Stimulated activated naive CD4-positive, alpha-beta T cell treated with Interleukin-2 at 50 U/mL for 16 hours (primary cell): ENCODE results near the gene SLC6A2.

Experiments used
- DNase-seq: peaks from one replicate; lab custom pipeline; 2025; lab: John Stamatoyannopoulos, UW

The SLC6A2 gene

GRCh38 chr16:55671974-55672280 lies 16.1 kb downstream of the SLC6A2 start:
- DNase-seq: no peak

GRCh38 chr16:55672471-55672870 lies 16.7 kb downstream of the SLC6A2 start:
- no peak for DNase-seq

DNA sequence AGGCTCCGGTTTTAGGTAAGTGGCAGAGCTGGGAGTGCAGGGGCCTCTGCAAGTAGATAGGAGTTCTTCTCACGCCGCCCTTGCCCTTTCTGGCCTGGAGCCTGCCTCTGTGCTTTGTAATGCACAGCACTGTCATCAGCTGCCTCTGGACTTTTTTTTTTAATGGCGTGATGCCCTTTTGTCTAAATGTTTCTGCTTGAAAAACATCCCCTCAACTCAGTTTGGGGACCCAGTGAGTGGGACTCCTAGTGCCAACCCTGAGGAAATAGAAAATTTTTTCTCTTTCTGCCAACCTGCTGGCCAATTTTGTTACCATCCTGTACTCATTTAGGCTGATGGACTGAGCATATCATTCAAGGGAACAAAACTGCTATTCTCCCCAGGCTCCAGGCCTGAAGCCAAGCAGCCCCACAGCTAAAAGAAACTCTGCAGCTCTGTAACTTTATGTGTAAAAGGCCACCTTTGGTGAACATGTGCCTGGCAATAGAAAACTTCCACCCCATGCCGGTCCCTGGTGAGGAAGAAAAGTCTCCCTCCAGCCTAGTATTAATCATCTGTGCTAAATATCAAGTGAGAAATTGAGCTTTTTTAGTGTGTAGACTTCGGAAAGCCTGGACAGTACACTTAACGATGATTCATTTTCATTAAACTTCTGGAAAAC lies 22.5 kb downstream of the SLC6A2 start:
- no peak for DNase-seq

GRCh38 chr16:55682086-55682485 lies 26.3 kb downstream of the SLC6A2 start:
- no peak for DNase-seq

- no peak for DNase-seq
These were observed 30.2 kb downstream of the SLC6A2 start for GRCh38 chr16:55685973-55686372.

GRCh38 chr16:55686671-55687070 lies 30.9 kb downstream of the SLC6A2 start:
- no peak for DNase-seq

DNA sequence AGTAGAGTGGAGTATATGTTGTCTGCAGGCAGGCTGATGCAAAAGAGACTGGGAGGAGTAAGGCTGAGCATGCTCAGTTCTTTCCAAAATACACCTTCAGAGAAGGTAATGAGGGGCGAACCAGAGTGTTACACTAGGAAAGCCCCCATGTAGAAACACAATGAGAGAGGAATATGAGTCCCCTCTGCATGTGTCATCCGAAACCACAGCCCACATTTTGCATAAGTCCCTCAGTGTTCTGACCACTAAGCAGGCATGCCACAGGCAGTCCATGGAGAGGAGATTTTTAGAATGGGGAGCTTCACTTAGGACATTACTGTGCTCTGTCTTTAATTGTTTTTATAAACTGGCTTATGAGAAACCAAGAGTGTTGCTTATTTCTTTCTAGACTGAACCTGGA lies 32.0 kb downstream of the SLC6A2 start:
- DNase-seq: no peak

DNA sequence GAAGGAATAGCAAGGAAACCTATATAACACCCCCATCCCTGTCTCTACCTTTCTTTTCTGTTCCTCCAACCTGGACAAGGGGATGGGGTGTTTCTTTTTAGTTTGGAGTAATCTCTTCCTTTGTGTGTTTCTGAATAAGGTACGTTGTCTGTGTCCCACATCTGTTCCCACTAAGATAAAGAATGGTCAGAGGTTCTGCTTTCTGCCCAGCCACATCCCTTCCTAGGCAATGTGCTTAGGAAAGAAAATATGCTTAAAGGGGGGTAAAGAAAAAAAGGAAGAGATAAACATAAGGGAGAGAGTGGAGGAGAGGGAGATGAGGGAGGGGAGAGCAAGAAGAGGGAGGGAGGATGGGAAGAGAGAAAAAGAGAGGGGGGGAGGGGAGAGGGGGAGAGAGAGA lies 35.1 kb downstream of the SLC6A2 start:
- DNase-seq: no peak

DNA sequence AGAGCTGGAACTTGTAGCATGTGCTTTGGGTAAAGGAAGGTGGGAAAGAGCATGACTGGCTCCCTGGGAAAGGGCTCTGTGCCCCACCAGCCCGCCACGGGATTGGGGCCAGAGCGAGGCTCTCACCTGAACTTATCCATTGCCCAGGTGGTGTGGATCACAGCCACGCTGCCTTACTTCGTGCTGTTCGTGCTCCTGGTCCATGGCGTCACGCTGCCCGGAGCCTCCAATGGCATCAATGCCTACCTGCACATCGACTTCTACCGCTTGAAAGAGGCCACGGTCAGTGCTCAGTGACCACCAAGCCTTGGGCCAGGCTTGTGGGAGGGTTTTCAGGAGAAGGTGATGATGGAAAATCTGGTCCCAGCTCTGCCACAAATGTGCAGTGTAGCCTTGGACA lies 36.0 kb downstream of the SLC6A2 start:
- no peak for DNase-seq

DNA sequence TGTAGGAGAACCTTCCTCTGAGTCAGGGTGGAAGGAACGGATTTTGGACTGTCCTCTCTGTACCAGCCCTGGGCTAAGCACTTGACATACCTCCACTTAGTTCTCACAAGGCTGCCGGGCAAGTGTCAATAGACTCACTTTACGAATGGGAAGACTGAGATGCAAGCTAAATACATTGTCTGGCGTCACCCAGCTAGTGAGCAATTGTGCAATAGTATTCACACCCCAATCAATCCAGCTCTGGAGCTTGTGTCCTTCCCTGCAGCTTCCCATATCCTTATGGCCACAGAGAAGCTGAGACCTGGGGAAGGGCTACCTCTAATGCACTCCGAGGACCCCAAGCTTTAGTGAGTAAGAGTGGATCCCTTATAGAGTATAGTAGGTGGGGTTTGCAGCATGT lies 39.8 kb downstream of the SLC6A2 start:
- no peak for DNase-seq

GRCh38 chr16:55697867-55698266 lies 42.1 kb downstream of the SLC6A2 start:
- no peak for DNase-seq

DNA sequence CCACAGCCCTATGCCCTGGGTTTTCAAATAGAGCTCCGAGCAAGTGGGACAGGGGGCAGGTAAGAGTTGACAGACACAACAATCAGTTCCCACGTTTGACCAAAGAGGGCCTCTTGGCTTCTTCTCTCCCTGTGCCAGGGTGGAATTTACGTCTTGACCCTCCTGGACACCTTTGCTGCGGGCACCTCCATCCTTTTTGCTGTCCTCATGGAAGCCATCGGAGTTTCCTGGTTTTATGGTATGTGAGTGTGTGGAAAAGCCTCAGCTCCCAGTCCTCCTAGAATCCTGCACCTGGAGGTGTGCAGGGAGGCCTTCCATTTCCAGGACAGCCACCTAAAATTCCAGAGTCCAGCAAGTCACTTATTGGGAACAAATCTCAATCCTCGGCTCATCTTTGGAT lies 42.5 kb downstream of the SLC6A2 start:
- DNase-seq: no peak

DNA sequence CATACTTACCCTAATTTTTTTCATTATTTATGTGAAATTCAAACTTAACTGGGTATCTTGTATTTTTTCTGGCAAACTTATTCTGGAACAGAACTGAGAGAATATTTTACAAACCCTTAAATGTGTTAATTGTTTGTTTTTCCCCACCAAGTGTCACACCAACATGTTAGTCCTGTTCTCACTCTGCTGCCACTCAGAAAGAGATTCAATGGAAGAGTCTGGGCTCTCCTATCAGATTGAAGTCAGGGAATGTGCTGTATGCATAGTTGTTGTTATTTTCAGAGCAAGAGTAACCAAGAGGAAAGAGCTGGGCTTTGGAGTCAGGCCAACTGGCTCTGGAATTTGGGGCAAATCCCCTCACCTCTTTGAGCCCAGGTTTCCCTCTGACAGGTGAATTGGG lies 43.2 kb downstream of the SLC6A2 start:
- DNase-seq: no peak

GRCh38 chr16:55699616-55700015 lies 43.8 kb downstream of the SLC6A2 start:
- no peak for DNase-seq

- no peak for DNase-seq
These were observed 44.3 kb downstream of the SLC6A2 start for GRCh38 chr16:55700067-55700466.

DNA sequence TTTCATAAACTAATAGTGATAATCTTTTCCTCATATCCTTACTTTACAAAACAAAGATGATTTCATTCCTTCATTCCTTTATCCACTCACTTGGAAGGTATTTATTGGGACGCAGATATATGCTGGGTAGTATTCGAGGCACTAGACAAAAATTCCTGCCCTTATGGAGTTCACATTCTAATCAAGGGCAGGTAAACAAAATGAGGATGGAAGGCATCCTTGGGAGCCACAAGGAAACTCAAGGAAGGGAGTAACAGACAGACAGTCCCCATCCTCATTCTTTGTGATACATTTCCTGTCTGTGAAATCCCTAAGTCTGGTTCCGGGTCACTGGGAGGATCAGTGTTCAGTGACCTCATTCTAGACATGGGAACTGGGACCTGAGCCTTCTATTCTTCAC lies 45.2 kb downstream of the SLC6A2 start:
- DNase-seq: no peak

GRCh38 chr16:55701442-55702319 lies 45.9 kb downstream of the SLC6A2 start:
- no peak for DNase-seq

DNA sequence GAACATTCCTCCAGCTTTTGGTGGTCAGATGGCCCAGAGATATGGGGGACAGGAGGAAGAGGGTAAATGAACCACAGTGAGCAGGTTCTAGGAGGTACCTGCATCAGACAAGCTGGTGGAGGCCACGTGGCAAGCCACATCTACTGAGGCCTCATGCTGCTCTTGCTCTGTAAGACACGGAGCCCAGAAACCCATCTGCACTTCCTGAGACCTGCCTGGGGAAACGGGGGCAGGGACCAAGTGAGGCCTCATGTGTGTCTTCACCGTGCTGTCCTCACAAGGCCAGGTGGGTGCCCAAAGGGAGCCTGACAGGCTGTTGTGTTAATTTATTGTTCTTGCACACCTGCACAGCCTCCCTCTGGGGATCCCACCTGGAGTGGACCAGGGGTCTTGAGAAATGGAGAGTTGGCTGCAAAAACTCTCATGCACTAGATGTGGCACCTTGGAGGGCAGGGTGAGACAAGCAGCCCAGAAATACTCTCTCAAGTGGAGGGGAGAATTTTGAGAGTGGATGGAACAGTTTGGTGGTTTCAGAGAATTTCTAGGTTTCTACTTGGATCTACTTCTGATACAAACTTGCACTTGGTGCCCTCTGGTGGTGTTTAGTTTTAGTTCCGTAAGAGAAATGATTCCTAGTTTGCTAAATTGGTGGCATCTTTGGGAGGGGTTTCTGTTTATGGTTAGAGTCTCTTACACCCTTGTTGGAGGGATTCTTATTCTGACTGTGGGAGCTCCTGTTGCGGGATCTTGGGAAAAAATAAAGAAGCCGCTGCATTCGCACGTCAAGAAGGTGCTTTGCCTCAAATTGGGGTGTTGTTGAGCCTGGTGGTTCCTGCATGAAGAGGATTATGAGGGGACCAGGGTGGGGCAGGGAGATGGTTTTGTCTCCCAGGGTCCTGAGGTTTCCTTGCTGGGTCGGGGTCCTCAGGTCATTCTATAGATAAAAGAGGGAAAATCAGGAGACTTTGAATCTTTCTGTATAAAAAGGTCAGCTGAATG lies 47.5 kb downstream of the SLC6A2 start:
- DNase-seq: no peak

GRCh38 chr16:55706739-55707384 lies 51.1 kb downstream of the SLC6A2 start:
- DNase-seq: no peak

- no peak for DNase-seq
These were observed 54.0 kb downstream of the SLC6A2 start for GRCh38 chr16:55709801-55710200.

DNA sequence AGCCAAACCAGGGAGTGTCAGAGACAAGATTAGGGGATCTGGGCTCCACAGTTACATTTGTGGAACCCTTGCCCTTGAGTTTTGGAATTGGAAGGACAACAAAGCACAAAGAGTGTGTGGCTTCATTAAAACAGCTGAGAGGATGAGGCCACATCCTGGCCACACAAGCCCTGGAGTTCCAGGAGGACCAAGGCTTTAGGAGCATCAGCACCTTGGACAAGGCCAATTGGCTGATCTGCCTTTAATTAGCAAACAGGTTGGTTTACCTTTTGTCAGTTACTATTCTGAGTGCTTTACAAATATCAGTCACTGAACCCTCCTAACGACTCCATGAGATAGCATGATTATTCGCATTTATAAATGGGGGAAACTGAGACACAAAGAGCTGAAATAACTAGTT lies 54.7 kb downstream of the SLC6A2 start:
- no peak for DNase-seq
